ENCODE data around the gene PTTG1. TPM values are rescaled to one million over a fixed set of nuclear protein-coding genes. Genes with fewer than 3 reads are reported as not detected.

Gene PTTG1
- total and polyA plus RNA-seq, 2 of the 4 experiments (the other 2 are of a cell fraction), result 98.6 to 118 TPM

GRCh38 chr5:160387445-160387844 is 34.2 kb upstream of the PTTG1 start:
- H3K4ac ChIP-seq (ENCODE audit: low read depth, low read length), result no peak overlapping the region
- no peaks in the 10 kb centered on the region for H3K9me1 ChIP-seq (ENCODE audit: insufficient read depth, low read length)
- no peak overlapping the region for H3K4me3 ChIP-seq (ENCODE audit: insufficient read depth, low read depth, low read length)
- no peak overlapping the region for H2AFZ ChIP-seq (replicated peaks; ENCODE audit: low read length, poor library complexity)
- H3K14ac ChIP-seq (replicated peaks; ENCODE audit: low read depth, low read length), result no peak overlapping the region
- no peak overlapping the region for H3K4me2 ChIP-seq (ENCODE audit: low read depth, low read length)
- H4K5ac ChIP-seq (ENCODE audit: low read depth, low read length), result no peak overlapping the region
- no peak overlapping the region for H3K56ac ChIP-seq (ENCODE audit: extremely low read depth, insufficient read depth, low read length)
- H3K27ac ChIP-seq (ENCODE audit: insufficient read depth, low read length), result no peak overlapping the region
- no peak overlapping the region for H2BK20ac ChIP-seq (ENCODE audit: low read depth, low read length)
- DNase-seq, result no peak
- intact Hi-C loops (cut with micrococcal nuclease) (no loop called here), dilution Hi-C loops (cut with HindIII; ENCODE audit: low sequenced_read_pairs, unreplicated experiment) (no loop called here), in situ Hi-C loops (cut with MboI; ENCODE audit: low sequenced_read_pairs) (no loop called here)
- H3K27me3 ChIP-seq (ENCODE audit: control insufficient read depth, insufficient read depth, low read length), result no peaks in the 10 kb centered on the region
- ChIA-PET CTCF (interaction anchor here (0.7 kb wide), 1 partner anchor 10 kb away, joined by 3 read pairs; no protein-coding TSS in a partner anchor), POLR2A (ENCODE audit: unreplicated experiment) (no interaction called here)
- no peaks in the 10 kb centered on the region; the same call in 1 of the 2 replicates for H3K36me3 ChIP-seq (ENCODE audit: control insufficient read depth, insufficient read depth, low read length)
- no peak for ATAC-seq (ENCODE audit: low read depth)
- H3K4me1 ChIP-seq (ENCODE audit: control insufficient read depth, insufficient read depth, low read length), result no peaks in the 10 kb centered on the region
- no peak overlapping the region for H2AK9ac ChIP-seq (replicated peaks; ENCODE audit: low read depth, low read length, poor library complexity)
- H3K79me1 ChIP-seq (ENCODE audit: low read depth in 1 of 2, low read length in 2 of 2), result peaks cover 0 to 7% of the 10 kb centered on the region in 2 experiments; a peak in 1 of 4 replicates
- no TSS peak for BruUV-seq (replicated peaks)
- no peak overlapping the region for H2BK15ac ChIP-seq (ENCODE audit: low read depth, low read length)
- H3K18ac ChIP-seq (ENCODE audit: low read depth, low read length), result no peak overlapping the region
- no peak overlapping the region for H2AK5ac ChIP-seq (ENCODE audit: low read depth, low read length)
- H3K9me3 ChIP-seq (ENCODE audit: control insufficient read depth, insufficient read depth, low read length), result peaks cover 4% of the 10 kb centered on the region; the same call in 1 of the 2 replicates
- H4K20me1 ChIP-seq (ENCODE audit: insufficient read depth, low read length), result no peaks in the 10 kb centered on the region
- H3K9ac ChIP-seq (ENCODE audit: low read depth, low read length), result no peak overlapping the region
- H3K23ac ChIP-seq (ENCODE audit: low read depth, low read length), result no peak overlapping the region
- H4K91ac ChIP-seq (ENCODE audit: insufficient read depth, low read depth, low read length), result no peak overlapping the region
- H2BK120ac ChIP-seq (ENCODE audit: low read depth, low read length), result no peak overlapping the region
- no peak overlapping the region for H4K8ac ChIP-seq (ENCODE audit: low read depth in 2 of 2, low read length in 2 of 2)
- H2BK5ac ChIP-seq (ENCODE audit: low read depth, low read length, poor library complexity, severe bottlenecking), result no peak overlapping the region
- WGBS, 2 experiments (ENCODE audit: extremely low coverage in 2 of 2, insufficient read length in 1 of 2), result no CpG with 5 or more reads among the region's 1 CpG
- TF ChIP-seq CHD1 (IDR thresholded peaks at IDR 0.05; ENCODE audit: low read depth, low read length) (no peak), MXI1 (IDR thresholded peaks at IDR 0.05; ENCODE audit: borderline replicate concordance, low read depth, low read length) (no peak), MAFK (IDR thresholded peaks at IDR 0.05; ENCODE audit: low read depth, low read length) (no peak), FOS (IDR thresholded peaks at IDR 0.05; ENCODE audit: low read depth, low read length) (no peak)

Data from IMR-90 (cell line).